Trophoblast cell (in vitro differentiated cells and primary cell): ENCODE data around the gene ZNF467.

ENCODE experiments used
- DNase-seq, 2 donors: peaks; one replicate each; pipeline ENCODE4 v3.0.0-alpha.2; 2016
- H2AFZ ChIP-seq: 2 replicates; pipeline ENCODE4 v1.6.1; 2013; ENCODE audit warnings: low read length, moderate library complexity, mild to moderate bottlenecking; ENCODE audit not compliant: insufficient read depth, poor library complexity
- H2AK5ac ChIP-seq: 2 replicates; pipeline ENCODE4 v1.6.1; 2013; ENCODE audit warnings: mild to moderate bottlenecking, low read length
- H2BK120ac ChIP-seq: 2 replicates; pipeline ENCODE4 v1.6.1; 2013; ENCODE audit warnings: low read length, mild to moderate bottlenecking, moderate library complexity; ENCODE audit not compliant: insufficient read depth, poor library complexity
- H2BK12ac ChIP-seq: 2 replicates; pipeline ENCODE4 v1.6.1; 2013; ENCODE audit warnings: mild to moderate bottlenecking, low read length, moderate library complexity
- H2BK5ac ChIP-seq: 2 replicates; pipeline ENCODE4 v1.6.1; 2013; ENCODE audit warnings: low read length, low read depth, moderate library complexity, mild to moderate bottlenecking; ENCODE audit not compliant: poor library complexity
- H3K14ac ChIP-seq: 2 replicates; pipeline ENCODE4 v1.6.1; 2013; ENCODE audit warnings: mild to moderate bottlenecking, low read length
- H3K18ac ChIP-seq: 2 replicates; pipeline ENCODE4 v1.6.1; 2013; ENCODE audit warnings: mild to moderate bottlenecking, low read length
- H3K23ac ChIP-seq: 2 replicates; pipeline ENCODE4 v1.6.1; 2013; ENCODE audit warnings: low read length
- H3K27ac ChIP-seq: 2 replicates; pipeline ENCODE4 v1.5.1; 2013; ENCODE audit warnings: low read depth, mild to moderate bottlenecking, inconsistent platforms, low read length, moderate library complexity
- H3K27me3 ChIP-seq: 2 replicates; pipeline ENCODE4 v1.6.1; 2013; ENCODE audit warnings: inconsistent platforms, mild to moderate bottlenecking, low read length, moderate library complexity; ENCODE audit not compliant: insufficient read depth
- H3K36me3 ChIP-seq, 2 experiments: 1 replicate in 1 of 2; 2 replicates in 1 of 2; pipeline ENCODE4 v1.6.1; 2013; ENCODE audit warnings: low read length in 2 of 2, mild to moderate bottlenecking in 2 of 2, moderate library complexity in 1 of 2; ENCODE audit not compliant: insufficient read depth in 2 of 2, control insufficient read depth in 1 of 2
- H3K4ac ChIP-seq: 2 replicates; pipeline ENCODE4 v1.6.1; 2013; ENCODE audit warnings: low read depth, mild to moderate bottlenecking, low read length, moderate library complexity
- H3K4me1 ChIP-seq, 2 experiments: 1 replicate in 1 of 2; 2 replicates in 1 of 2; pipeline ENCODE4 v1.6.1; 2013; ENCODE audit warnings: low read length in 2 of 2, mild to moderate bottlenecking in 2 of 2, moderate library complexity in 1 of 2; ENCODE audit not compliant: insufficient read depth in 2 of 2, control insufficient read depth in 1 of 2
- H3K4me2 ChIP-seq: 2 replicates; pipeline ENCODE4 v1.6.1; 2013; ENCODE audit warnings: inconsistent platforms, mild to moderate bottlenecking, low read length, moderate library complexity
- H3K4me3 ChIP-seq: 2 replicates; pipeline ENCODE4 v1.5.1; 2013; ENCODE audit warnings: mild to moderate bottlenecking, low read depth, low read length, inconsistent platforms
- H3K79me1 ChIP-seq: one replicate; pipeline ENCODE4 v1.6.1; 2013; ENCODE audit warnings: low read length
- H3K79me2 ChIP-seq: 2 replicates; pipeline ENCODE4 v1.6.1; 2013; ENCODE audit warnings: low read length, mild to moderate bottlenecking; ENCODE audit not compliant: control insufficient read depth, insufficient read depth, poor library complexity
- H3K9ac ChIP-seq: 2 replicates; pipeline ENCODE4 v1.6.1; 2013; ENCODE audit warnings: mild to moderate bottlenecking, low read length
- H3K9me3 ChIP-seq: 2 replicates; pipeline ENCODE4 v1.6.1; 2013; ENCODE audit warnings: low read depth, mild to moderate bottlenecking, control low read depth, inconsistent platforms, low read length; ENCODE audit not compliant: insufficient read depth
- H4K12ac ChIP-seq: 2 replicates; pipeline ENCODE4 v1.6.1; 2013; ENCODE audit warnings: low read depth, mild to moderate bottlenecking, low read length, moderate library complexity
- H4K8ac ChIP-seq: 2 replicates; pipeline ENCODE4 v1.6.1; 2013; ENCODE audit warnings: low read depth, mild to moderate bottlenecking, low read length, moderate library complexity
- H4K91ac ChIP-seq: one replicate; pipeline ENCODE4 v1.6.1; 2013; ENCODE audit warnings: low read depth, mild to moderate bottlenecking, low read length, moderate library complexity
- WGBS: extraction: QIAGEN DNeasy Blood & Tissue Kit; methylation state at CpG from one replicate; pipeline ENCODE4 v1.1.7; 2013; ENCODE audit warnings: missing lambda C conversion rate; ENCODE audit not compliant: insufficient read length, insufficient coverage; ENCODE audit errors: extremely low coverage; 5-methylcytosine and 5-hydroxymethylcytosine counted together

ZNF467 gene

GRCh38 chr7:149781921-149782320 lies 8.5 kb upstream of the ZNF467 start:
- Histone ChIP-seq H3K18ac (no peak overlapping the region), H2AK5ac (no peak overlapping the region), H3K79me1 (no peaks in the 10 kb centered on the region), H3K9me3 (peaks cover 4% of the 10 kb centered on the region), H2BK12ac (no peak overlapping the region), H4K12ac (no peak overlapping the region), H3K4me1 (no peaks in the 10 kb centered on the region), H4K8ac (no peak overlapping the region), H4K91ac (no peak overlapping the region), H3K23ac (no peak overlapping the region), H2BK5ac (no peak overlapping the region), H3K27me3 (no peaks in the 10 kb centered on the region), H3K14ac (no peak overlapping the region), H2BK120ac (no peak overlapping the region), H3K4me3 (no peak overlapping the region), H3K36me3 (no peaks in the 10 kb centered on the region), H3K4me2 (no peak overlapping the region), H3K4ac (no peak overlapping the region), H3K79me2 (no peaks in the 10 kb centered on the region), H3K9ac (no peak overlapping the region), H2AFZ (no peak overlapping the region), H3K27ac (no peak overlapping the region)
- no peak for DNase-seq
- WGBS, result no CpG with 5 or more reads among the region's 13 CpGs

GRCh38 chr7:149780636-149781419 lies 7.4 kb upstream of the ZNF467 start:
- no peak overlapping the region for H2BK12ac ChIP-seq
- no peak overlapping the region for H2BK5ac ChIP-seq
- H3K4me1 ChIP-seq, result no peaks in the 10 kb centered on the region
- H3K23ac ChIP-seq, result no peak overlapping the region
- H3K79me1 ChIP-seq, result no peaks in the 10 kb centered on the region
- H2AFZ ChIP-seq, result no peak overlapping the region
- H2BK120ac ChIP-seq, result no peak overlapping the region
- H3K36me3 ChIP-seq, result no peaks in the 10 kb centered on the region
- H3K79me2 ChIP-seq, result no peaks in the 10 kb centered on the region
- H3K9me3 ChIP-seq, result peaks cover 4% of the 10 kb centered on the region
- no peak overlapping the region for H4K12ac ChIP-seq
- H2AK5ac ChIP-seq, result no peak overlapping the region
- WGBS, result no CpG with 5 or more reads among the region's 16 CpGs
- no peak overlapping the region for H3K4me3 ChIP-seq
- no peak overlapping the region for H3K14ac ChIP-seq
- H3K27ac ChIP-seq, result no peak overlapping the region
- H3K4ac ChIP-seq, result no peak overlapping the region
- no peak overlapping the region for H3K4me2 ChIP-seq
- no peak overlapping the region for H4K8ac ChIP-seq
- DNase-seq, result no peak
- no peak overlapping the region for H3K9ac ChIP-seq
- H3K27me3 ChIP-seq, result no peaks in the 10 kb centered on the region
- no peak overlapping the region for H4K91ac ChIP-seq
- H3K18ac ChIP-seq, result no peak overlapping the region

- Histone ChIP-seq H3K4me3 (no peak overlapping the region), H3K23ac (no peak overlapping the region), H3K4me1 (no peaks in the 10 kb centered on the region), H3K14ac (no peak overlapping the region), H3K18ac (no peak overlapping the region), H3K9me3 (peaks cover 4% of the 10 kb centered on the region), H3K36me3 (no peaks in the 10 kb centered on the region), H3K27ac (no peak overlapping the region), H4K91ac (no peak overlapping the region), H2BK5ac (no peak overlapping the region), H2AFZ (no peak overlapping the region), H2BK120ac (no peak overlapping the region), H3K79me1 (no peaks in the 10 kb centered on the region), H2BK12ac (no peak overlapping the region), H4K8ac (no peak overlapping the region), H3K9ac (no peak overlapping the region), H3K4me2 (no peak overlapping the region), H3K27me3 (peaks cover 2% of the 10 kb centered on the region), H4K12ac (no peak overlapping the region), H3K79me2 (no peaks in the 10 kb centered on the region), H2AK5ac (no peak overlapping the region), H3K4ac (no peak overlapping the region)
- no CpG with 5 or more reads among the region's 17 CpGs for WGBS
- DNase-seq, result no peak
Observed at GRCh38 chr7:149780056-149780455, 6.7 kb upstream of the ZNF467 start.

GRCh38 chr7:149779502-149779805 lies 6.1 kb upstream of the ZNF467 start:
- Histone ChIP-seq H4K91ac (no peak overlapping the region), H2BK12ac (no peak overlapping the region), H3K4me1 (no peaks in the 10 kb centered on the region), H4K12ac (no peak overlapping the region), H3K9me3 (peaks cover 4% of the 10 kb centered on the region), H3K18ac (no peak overlapping the region), H3K79me1 (no peaks in the 10 kb centered on the region), H3K27ac (no peak overlapping the region), H2BK5ac (no peak overlapping the region), H4K8ac (no peak overlapping the region), H2BK120ac (no peak overlapping the region), H3K4ac (no peak overlapping the region), H2AK5ac (no peak overlapping the region), H3K14ac (no peak overlapping the region), H3K9ac (no peak overlapping the region), H3K79me2 (no peaks in the 10 kb centered on the region), H3K36me3 (no peaks in the 10 kb centered on the region), H2AFZ (no peak overlapping the region), H3K4me3 (no peak overlapping the region), H3K4me2 (no peak overlapping the region), H3K27me3 (peaks cover 8% of the 10 kb centered on the region), H3K23ac (no peak overlapping the region)
- WGBS, result no CpG with 5 or more reads among the region's 4 CpGs
- no peak for DNase-seq
